CD4-positive, alpha-beta T cell treated with Interleukin-15 for 4 hours (primary cell): ENCODE data around the gene STEAP2.
"Not testable (repeated sequence)": the region's sequence is repeated elsewhere in the genome, so short reads cannot be mapped to it uniquely, and the experiment has no call there.

Experiments
- DNase-seq: peaks from one replicate; pipeline ENCODE4 v3.0.0-alpha.2; 2020; ENCODE audit warnings: low spot score

The STEAP2 gene

GRCh38 chr7:90238022-90238421 lies 26.5 kb downstream of the STEAP2 start:
- DNase-seq = no peak

GRCh38 chr7:90238583-90238982 lies 27.0 kb downstream of the STEAP2 start:
- no peak for DNase-seq

- no peak for DNase-seq
Measured at GRCh38 chr7:90239050-90239449, 27.5 kb downstream of the STEAP2 start.

- no peak for DNase-seq
Measured at GRCh38 chr7:90239625-90240228, 28.2 kb downstream of the STEAP2 start.

- no peak for DNase-seq
Measured at GRCh38 chr7:90242369-90243168, 31.0 kb downstream of the STEAP2 start.

GRCh38 chr7:90243556-90243955 lies 32.0 kb downstream of the STEAP2 start:
- no peak for DNase-seq

GRCh38 chr7:90244565-90244908 lies 33.0 kb downstream of the STEAP2 start:
- DNase-seq = no peak

GRCh38 chr7:90244909-90245851 lies 33.6 kb downstream of the STEAP2 start, which contains the start of gene CFAP69:
CFAP69 (plus strand) TSS chr7:90245174; CDS start chr7:90245425, 251 bp downstream.
- peak; percentile 84 for DNase-seq

- DNase-seq = no peak
Measured at GRCh38 chr7:90246171-90246570, 34.6 kb downstream of the STEAP2 start.

- no peak for DNase-seq
Measured at GRCh38 chr7:90248706-90249105, 37.2 kb downstream of the STEAP2 start.

- no peak for DNase-seq
Measured at GRCh38 chr7:90250601-90251303, 39.2 kb downstream of the STEAP2 start.

GRCh38 chr7:90251304-90251635 lies 39.7 kb downstream of the STEAP2 start:
- DNase-seq = no peak

GRCh38 chr7:90256011-90256410 lies 44.5 kb downstream of the STEAP2 start:
- DNase-seq = not testable (repeated sequence)

GRCh38 chr7:90256778-90257177 lies 45.2 kb downstream of the STEAP2 start:
- no peak for DNase-seq

- no peak for DNase-seq
Measured at GRCh38 chr7:90261441-90261840, 49.9 kb downstream of the STEAP2 start.

- DNase-seq = no peak
Measured at GRCh38 chr7:90262438-90262837, 50.9 kb downstream of the STEAP2 start.

GRCh38 chr7:90266808-90267207 lies 55.3 kb downstream of the STEAP2 start:
- no peak for DNase-seq

GRCh38 chr7:90267263-90267858 lies 55.8 kb downstream of the STEAP2 start:
- DNase-seq = no peak

GRCh38 chr7:90269163-90269562 lies 57.6 kb downstream of the STEAP2 start:
- no peak for DNase-seq

GRCh38 chr7:90270431-90271178 lies 59.1 kb downstream of the STEAP2 start:
- DNase-seq = no peak

GRCh38 chr7:90271753-90272152 lies 60.2 kb downstream of the STEAP2 start:
- DNase-seq = no peak
